ENCODE measurements around the gene BPIFB6. TPM values are rescaled to one million over a fixed set of nuclear protein-coding genes. Genes with fewer than 3 reads are reported as not detected.

Gene BPIFB6
- total RNA-seq, 1 experiment from 2014 or later, result not detected

GRCh38 chr20:33023439-33024242 lies 7.8 kb upstream of the BPIFB6 start:
- Mint-ChIP-seq H3K27me3 (ENCODE audit: low read depth) (no peaks in the 10 kb centered on the region), H3K9me3 (no peaks in the 10 kb centered on the region), H3K4me1 (no peaks in the 10 kb centered on the region), H3K27ac (no peak overlapping the region), H3K36me3 (no peaks in the 10 kb centered on the region), H3K4me3 (no peak overlapping the region)
- no peak for ATAC-seq
- CTCF ChIA-PET, result interaction anchor here (0.5 to 0.7 kb wide), 2 partner anchors 73 to 1390 kb away, joined by 3 read pairs; no protein-coding TSS in a partner anchor
- DNase-seq (ENCODE audit: low spot score), result no peak
- POLR2A ChIA-PET, result no interaction called here
- no peak for TF ChIP-seq PREB (CRISPR knock-in tag; IDR thresholded peaks at IDR 0.05; ENCODE audit: borderline replicate concordance)
- TF ChIP-seq ZNF425 (CRISPR knock-in tag; conservative IDR thresholded peaks at IDR 0.05), result no peak
- TF ChIP-seq NFATC4 (CRISPR knock-in tag; IDR thresholded peaks at IDR 0.05), result no peak
- TF ChIP-seq PRDM15 (CRISPR knock-in tag; IDR thresholded peaks at IDR 0.05), result no peak
- no peak for TF ChIP-seq ZMAT4 (CRISPR knock-in tag; IDR thresholded peaks at IDR 0.05)
- TF ChIP-seq CTCF (IDR thresholded peaks at IDR 0.05), result no peak
- no peak for TF ChIP-seq ZNF281 (CRISPR knock-in tag; IDR thresholded peaks at IDR 0.05)
- TF ChIP-seq E2F5 (CRISPR knock-in tag; IDR thresholded peaks at IDR 0.05), result no peak
- TF ChIP-seq JAZF1 (CRISPR knock-in tag; IDR thresholded peaks at IDR 0.05), result no peak
- no peak for TF ChIP-seq AFF4 (CRISPR knock-in tag; IDR thresholded peaks at IDR 0.05; ENCODE audit: borderline replicate concordance)
- TF ChIP-seq MAX (CRISPR knock-in tag; IDR thresholded peaks at IDR 0.05), result no peak
- TF ChIP-seq ZNF263 (CRISPR knock-in tag; IDR thresholded peaks at IDR 0.05; ENCODE audit: low read depth), result no peak
- TF ChIP-seq TEAD4 (CRISPR knock-in tag; IDR thresholded peaks at IDR 0.05), result no peak
- TF ChIP-seq FOXK1 (CRISPR knock-in tag; IDR thresholded peaks at IDR 0.05), result no peak
- no peak for TF ChIP-seq ZNF121 (CRISPR knock-in tag; IDR thresholded peaks at IDR 0.05)
- TF ChIP-seq ZNF512 (CRISPR knock-in tag; IDR thresholded peaks at IDR 0.05; ENCODE audit: borderline replicate concordance), result no peak
